MM.1S (cell line): ENCODE data around the gene LINGO3.

Experiments used
- CTCF ChIP-seq: fragments of 300-600 bp; sonication (generic); IDR thresholded peaks from 2 replicates; pipeline ENCODE4 v1.5.1; 2016; ENCODE audit warnings: antibody characterized with exemption, low read length, mixed read lengths
- EZH2 ChIP-seq: fragments of 300-600 bp; sonication (generic); optimal IDR thresholded peaks from 2 replicates; pipeline ENCODE3; 2017; ENCODE audit warnings: low read depth, mild to moderate bottlenecking, antibody characterized with exemption, low read length, mixed read lengths
- EZH2phosphoT487 ChIP-seq: fragments of 300-600 bp; sonication (generic); IDR thresholded peaks from 2 replicates; pipeline ENCODE4 v1.6.1; 2018; ENCODE audit warnings: antibody characterized with exemption, low read length

DNA sequence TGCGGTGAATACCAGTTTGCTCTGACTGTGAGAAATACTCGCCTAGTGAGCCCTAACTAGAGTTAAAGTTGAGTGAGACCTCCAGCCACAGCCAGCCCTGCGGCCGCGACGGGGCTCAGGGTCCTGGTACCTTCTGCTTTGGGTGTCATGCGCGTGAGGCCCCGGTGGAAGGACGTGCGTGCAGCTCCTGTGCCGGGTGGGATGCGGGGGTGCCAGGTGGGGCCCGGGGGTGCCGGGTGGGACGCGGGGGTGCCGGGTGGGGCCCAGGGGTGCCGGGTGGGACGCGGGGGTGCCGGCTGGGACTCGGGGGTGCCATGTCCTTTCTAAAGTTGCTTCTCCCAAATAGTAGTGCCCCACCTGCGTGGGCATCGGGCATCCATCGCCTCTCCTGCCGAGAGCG, 43.6 kb upstream of the LINGO3 start:
- no peak for TF ChIP-seq CTCF
- no peak for TF ChIP-seq EZH2phosphoT487
- TF ChIP-seq EZH2: no peak
